Loucy (cell line): ENCODE results near the gene GRK3.

Experiments used
- H2AFZ ChIP-seq: fragments of 200-600 bp; sonication (generic); 2 replicates; pipeline ENCODE4 v1.6.0; 2016; ENCODE audit warnings: antibody characterized with exemption, mild to moderate bottlenecking, low read length, moderate library complexity
- H3F3A ChIP-seq: fragments of 200-600 bp; 2 replicates; pipeline ENCODE4 v1.6.0; 2016; ENCODE audit warnings: antibody characterized with exemption, low read depth, mild to moderate bottlenecking
- H3K27me3 ChIP-seq: fragments of 200-600 bp; sonication (generic); 2 replicates; pipeline ENCODE4 v1.6.1; 2014; ENCODE audit warnings: low read length, mild to moderate bottlenecking; ENCODE audit not compliant: insufficient read depth, poor library complexity, severe bottlenecking
- H3K36me3 ChIP-seq: fragments of 200-600 bp; sonication (generic); 2 replicates; pipeline ENCODE4 v1.6.1; 2016; ENCODE audit warnings: low read length; ENCODE audit not compliant: insufficient read depth
- H3K4me1 ChIP-seq: fragments of 200-600 bp; sonication (generic); 2 replicates; pipeline ENCODE4 v1.5.1; 2014; ENCODE audit warnings: low read length, mild to moderate bottlenecking; ENCODE audit not compliant: insufficient read depth, poor library complexity, severe bottlenecking
- H3K4me2 ChIP-seq: fragments of 200-600 bp; sonication (generic); 2 replicates; pipeline ENCODE4 v1.6.0; 2014; ENCODE audit warnings: antibody characterized with exemption, low read length, low read depth, mild to moderate bottlenecking; ENCODE audit not compliant: poor library complexity, severe bottlenecking
- H3K4me3 ChIP-seq: fragments of 200-600 bp; sonication (generic); 2 replicates; pipeline ENCODE4 v1.5.1; 2014; ENCODE audit warnings: low read length, mild to moderate bottlenecking, mixed read lengths; ENCODE audit not compliant: poor library complexity, severe bottlenecking
- H3K79me2 ChIP-seq: fragments of 200-600 bp; sonication (generic); 2 replicates; pipeline ENCODE4 v1.6.1; 2014; ENCODE audit warnings: low read length; ENCODE audit not compliant: insufficient read depth
- H3K9ac ChIP-seq: fragments of 200-600 bp; sonication (generic); 2 replicates; pipeline ENCODE4 v1.6.0; 2014; ENCODE audit warnings: mild to moderate bottlenecking, low read depth, low read length, moderate library complexity; ENCODE audit not compliant: poor library complexity, severe bottlenecking
- H3K9me2 ChIP-seq: fragments of 200-600 bp; sonication (generic); replicated peaks from 2 replicates; pipeline ENCODE4 v1.6.1; 2016; ENCODE audit warnings: low read depth, low read length, mixed read lengths
- H3K9me3 ChIP-seq: fragments of 200-600 bp; sonication (generic); 2 replicates; pipeline ENCODE4 v1.6.1; 2014; ENCODE audit warnings: mild to moderate bottlenecking, antibody characterized with exemption, low read length, low read depth; ENCODE audit not compliant: insufficient read depth
- H4K20me1 ChIP-seq: fragments of 200-600 bp; sonication (generic); 2 replicates; pipeline ENCODE4 v1.6.0; 2014; ENCODE audit warnings: antibody characterized with exemption, low read length, mild to moderate bottlenecking; ENCODE audit not compliant: insufficient read depth, poor library complexity, severe bottlenecking
- CTCF ChIP-seq: fragments of 200-600 bp; sonication (generic); conservative IDR thresholded peaks from 2 replicates; pipeline ENCODE4 v1.5.1; 2014; ENCODE audit warnings: mild to moderate bottlenecking, antibody characterized with exemption, low read length
- EZH2phosphoT487 ChIP-seq: fragments of 200-600 bp; IDR thresholded peaks from 2 replicates; pipeline ENCODE4 v1.6.1; 2018; ENCODE audit warnings: antibody characterized with exemption, mild to moderate bottlenecking, moderate library complexity, borderline replicate concordance

GRK3 gene

GRCh38 chr22:25697978-25698377, 133.5 kb downstream of the GRK3 start:
- Histone ChIP-seq H2AFZ (no peak overlapping the region), H3K27me3 (no peaks in the 10 kb centered on the region), H3K9ac (no peak overlapping the region), H3K9me2 (no peaks in the 10 kb centered on the region), H3K4me3 (no peak overlapping the region), H3K36me3 (peaks cover 81% of the 10 kb centered on the region), H3K9me3 (no peaks in the 10 kb centered on the region), H3F3A (no peaks in the 10 kb centered on the region), H3K4me1 (peaks cover 16% of the 10 kb centered on the region), H3K79me2 (no peaks in the 10 kb centered on the region; the same call in 1 of the 2 replicates), H4K20me1 (peaks cover 9% of the 10 kb centered on the region), H3K4me2 (no peak overlapping the region)
- TF ChIP-seq CTCF (no peak), EZH2phosphoT487 (no peak)

- H3K27me3 ChIP-seq, result no peaks in the 10 kb centered on the region
- no peak for TF ChIP-seq CTCF
- TF ChIP-seq EZH2phosphoT487, result no peak
- H3K4me1 ChIP-seq, result peaks cover 16% of the 10 kb centered on the region
- H3K9me2 ChIP-seq, result no peaks in the 10 kb centered on the region
- H2AFZ ChIP-seq, result no peak overlapping the region
- H3K36me3 ChIP-seq, result peaks cover 81% of the 10 kb centered on the region; the same call in 1 of the 2 replicates
- no peaks in the 10 kb centered on the region for H3K9me3 ChIP-seq
- no peak overlapping the region for H3K4me2 ChIP-seq
- no peaks in the 10 kb centered on the region for H3F3A ChIP-seq
- no peak overlapping the region for H3K9ac ChIP-seq
- no peak overlapping the region for H3K4me3 ChIP-seq
- no peaks in the 10 kb centered on the region; the same call in 1 of the 2 replicates for H3K79me2 ChIP-seq
- H4K20me1 ChIP-seq, result peaks cover 9% of the 10 kb centered on the region
Measured at GRCh38 chr22:25698461-25698860, 134.0 kb downstream of the GRK3 start.

GRCh38 chr22:25698978-25699377, 134.5 kb downstream of the GRK3 start:
- Histone ChIP-seq H3K9ac (no peak overlapping the region), H3K9me2 (no peaks in the 10 kb centered on the region), H3K4me1 (peaks cover 16% of the 10 kb centered on the region), H3K27me3 (no peaks in the 10 kb centered on the region), H3F3A (no peaks in the 10 kb centered on the region), H3K79me2 (no peaks in the 10 kb centered on the region; the same call in 1 of the 2 replicates), H3K9me3 (no peaks in the 10 kb centered on the region), H3K36me3 (peaks cover 83% of the 10 kb centered on the region; the same call in 1 of the 2 replicates), H3K4me2 (no peak overlapping the region), H4K20me1 (peaks cover 9% of the 10 kb centered on the region), H2AFZ (no peak overlapping the region), H3K4me3 (no peak overlapping the region)
- no peak for TF ChIP-seq EZH2phosphoT487
- TF ChIP-seq CTCF, result no peak
